ENCODE results near the gene DNAH3.
"Not testable (repeated sequence)": the region's sequence is repeated elsewhere in the genome, so short reads cannot be mapped to it uniquely, and the experiment has no call there.

The DNAH3 gene

GRCh38 chr16:21078563-21078962 is 72.1 kb downstream of the DNAH3 start:
- no peak for DNase-seq
- H3K4me1 Mint-ChIP-seq (ENCODE audit: low read depth) = no peaks in the 10 kb centered on the region
- no peaks in the 10 kb centered on the region for H3K36me3 Mint-ChIP-seq (ENCODE audit: low read depth)
- H3K9me3 Mint-ChIP-seq = no peaks in the 10 kb centered on the region
- no peak overlapping the region for H3K4me3 Mint-ChIP-seq
- no peaks in the 10 kb centered on the region for H3K27me3 Mint-ChIP-seq
- no peak overlapping the region for H3K27ac Mint-ChIP-seq

GRCh38 chr16:21076186-21076883 is 74.3 kb downstream of the DNAH3 start:
- no peaks in the 10 kb centered on the region for H3K4me1 Mint-ChIP-seq (ENCODE audit: low read depth)
- no peaks in the 10 kb centered on the region for H3K9me3 Mint-ChIP-seq
- no peaks in the 10 kb centered on the region for H3K36me3 Mint-ChIP-seq (ENCODE audit: low read depth)
- no peak overlapping the region for H3K4me3 Mint-ChIP-seq
- no peaks in the 10 kb centered on the region for H3K27me3 Mint-ChIP-seq
- no peak overlapping the region for H3K27ac Mint-ChIP-seq
- DNase-seq = no peak

GRCh38 chr16:21075252-21075651 is 75.4 kb downstream of the DNAH3 start:
- no peaks in the 10 kb centered on the region for H3K9me3 Mint-ChIP-seq
- no peak for DNase-seq
- no peak overlapping the region for H3K27ac Mint-ChIP-seq
- no peaks in the 10 kb centered on the region for H3K27me3 Mint-ChIP-seq
- H3K4me3 Mint-ChIP-seq = no peak overlapping the region
- H3K4me1 Mint-ChIP-seq (ENCODE audit: low read depth) = no peaks in the 10 kb centered on the region
- H3K36me3 Mint-ChIP-seq (ENCODE audit: low read depth) = no peaks in the 10 kb centered on the region

- Mint-ChIP-seq H3K36me3 (ENCODE audit: low read depth) (no peaks in the 10 kb centered on the region), H3K27ac (no peak overlapping the region), H3K4me3 (no peak overlapping the region), H3K4me1 (ENCODE audit: low read depth) (no peaks in the 10 kb centered on the region), H3K27me3 (no peaks in the 10 kb centered on the region), H3K9me3 (no peaks in the 10 kb centered on the region)
- no peak for DNase-seq
Observed at GRCh38 chr16:21072976-21073375, 77.7 kb downstream of the DNAH3 start.

- no peak for DNase-seq
- H3K4me3 Mint-ChIP-seq = no peak overlapping the region
- no peaks in the 10 kb centered on the region for H3K9me3 Mint-ChIP-seq
- no peaks in the 10 kb centered on the region for H3K4me1 Mint-ChIP-seq (ENCODE audit: low read depth)
- H3K27me3 Mint-ChIP-seq = no peaks in the 10 kb centered on the region
- no peak overlapping the region for H3K27ac Mint-ChIP-seq
- H3K36me3 Mint-ChIP-seq (ENCODE audit: low read depth) = no peaks in the 10 kb centered on the region
Observed at GRCh38 chr16:21071741-21072140, 78.9 kb downstream of the DNAH3 start.

- H3K4me3 Mint-ChIP-seq = no peak overlapping the region
- H3K9me3 Mint-ChIP-seq = no peaks in the 10 kb centered on the region
- no peaks in the 10 kb centered on the region for H3K4me1 Mint-ChIP-seq (ENCODE audit: low read depth)
- no peaks in the 10 kb centered on the region for H3K27me3 Mint-ChIP-seq
- no peak overlapping the region for H3K27ac Mint-ChIP-seq
- DNase-seq = no peak
- H3K36me3 Mint-ChIP-seq (ENCODE audit: low read depth) = no peaks in the 10 kb centered on the region
Observed at GRCh38 chr16:21070564-21070963, 80.1 kb downstream of the DNAH3 start.

- Mint-ChIP-seq H3K27me3 (no peaks in the 10 kb centered on the region), H3K36me3 (ENCODE audit: low read depth) (no peaks in the 10 kb centered on the region), H3K9me3 (no peaks in the 10 kb centered on the region), H3K27ac (no peak overlapping the region), H3K4me3 (no peak overlapping the region), H3K4me1 (ENCODE audit: low read depth) (no peaks in the 10 kb centered on the region)
- DNase-seq = no peak
Observed at GRCh38 chr16:21069986-21070385, 80.7 kb downstream of the DNAH3 start.

- H3K27ac Mint-ChIP-seq = no peak overlapping the region
- no peaks in the 10 kb centered on the region for H3K9me3 Mint-ChIP-seq
- DNase-seq = no peak
- no peak overlapping the region for H3K4me3 Mint-ChIP-seq
- no peaks in the 10 kb centered on the region for H3K27me3 Mint-ChIP-seq
- no peaks in the 10 kb centered on the region for H3K36me3 Mint-ChIP-seq (ENCODE audit: low read depth)
- no peaks in the 10 kb centered on the region for H3K4me1 Mint-ChIP-seq (ENCODE audit: low read depth)
Observed at GRCh38 chr16:21064203-21064602, 86.4 kb downstream of the DNAH3 start.

GRCh38 chr16:21063314-21063713 is 87.3 kb downstream of the DNAH3 start:
- H3K4me1 Mint-ChIP-seq (ENCODE audit: low read depth); H3K9me3 Mint-ChIP-seq; H3K4me3 Mint-ChIP-seq: not testable (repeated sequence)

GRCh38 chr16:21060027-21060510 is 90.6 kb downstream of the DNAH3 start:
- H3K36me3 Mint-ChIP-seq (ENCODE audit: low read depth) = no peaks in the 10 kb centered on the region
- DNase-seq = no peak
- no peak overlapping the region for H3K4me3 Mint-ChIP-seq
- H3K27me3 Mint-ChIP-seq = peaks cover 12% of the 10 kb centered on the region
- H3K27ac Mint-ChIP-seq = no peak overlapping the region
- no peaks in the 10 kb centered on the region for H3K9me3 Mint-ChIP-seq
- no peaks in the 10 kb centered on the region for H3K4me1 Mint-ChIP-seq (ENCODE audit: low read depth)

More at GRCh38 chr16:21063314-21063713, 87.3 kb downstream of the DNAH3 start:
- H3K36me3 Mint-ChIP-seq (ENCODE audit: low read depth); H3K27ac Mint-ChIP-seq; DNase-seq; H3K27me3 Mint-ChIP-seq: not testable (repeated sequence)

GRCh38 chr16:21057875-21058274 is 92.8 kb downstream of the DNAH3 start:
- H3K36me3 Mint-ChIP-seq (ENCODE audit: low read depth) = no peaks in the 10 kb centered on the region
- DNase-seq = no peak
- H3K4me1 Mint-ChIP-seq (ENCODE audit: low read depth) = no peaks in the 10 kb centered on the region
- no peak overlapping the region for H3K4me3 Mint-ChIP-seq
- no peak overlapping the region for H3K27ac Mint-ChIP-seq
- peaks cover 28% of the 10 kb centered on the region for H3K27me3 Mint-ChIP-seq
- H3K9me3 Mint-ChIP-seq = no peaks in the 10 kb centered on the region

GRCh38 chr16:21056396-21056795 is 94.2 kb downstream of the DNAH3 start:
- no peaks in the 10 kb centered on the region for H3K36me3 Mint-ChIP-seq (ENCODE audit: low read depth)
- H3K27me3 Mint-ChIP-seq = peaks cover 35% of the 10 kb centered on the region
- H3K4me3 Mint-ChIP-seq = no peak overlapping the region
- H3K4me1 Mint-ChIP-seq (ENCODE audit: low read depth) = no peaks in the 10 kb centered on the region
- no peak overlapping the region for H3K27ac Mint-ChIP-seq
- H3K9me3 Mint-ChIP-seq = no peaks in the 10 kb centered on the region
- DNase-seq = no peak

GRCh38 chr16:21055738-21056137 is 94.9 kb downstream of the DNAH3 start:
- not testable (repeated sequence) for H3K27ac Mint-ChIP-seq; H3K4me3 Mint-ChIP-seq; DNase-seq; H3K36me3 Mint-ChIP-seq (ENCODE audit: low read depth); H3K4me1 Mint-ChIP-seq (ENCODE audit: low read depth); H3K9me3 Mint-ChIP-seq
- H3K27me3 Mint-ChIP-seq = peaks cover 41% of the 10 kb centered on the region

GRCh38 chr16:21053590-21053989 is 97.1 kb downstream of the DNAH3 start:
- H3K4me3 Mint-ChIP-seq = no peak overlapping the region
- H3K27ac Mint-ChIP-seq = no peak overlapping the region
- H3K4me1 Mint-ChIP-seq (ENCODE audit: low read depth) = no peaks in the 10 kb centered on the region
- no peaks in the 10 kb centered on the region for H3K9me3 Mint-ChIP-seq
- DNase-seq = no peak
- no peaks in the 10 kb centered on the region for H3K36me3 Mint-ChIP-seq (ENCODE audit: low read depth)
- peaks cover 53% of the 10 kb centered on the region for H3K27me3 Mint-ChIP-seq

GRCh38 chr16:21048091-21048912 is 102.3 kb downstream of the DNAH3 start:
- not testable (repeated sequence) for H3K4me1 Mint-ChIP-seq (ENCODE audit: low read depth); H3K36me3 Mint-ChIP-seq (ENCODE audit: low read depth); H3K4me3 Mint-ChIP-seq; DNase-seq; H3K27ac Mint-ChIP-seq; H3K9me3 Mint-ChIP-seq
- peaks cover 30% of the 10 kb centered on the region for H3K27me3 Mint-ChIP-seq
